Heart left ventricle (tissue), 16 donors: ENCODE measurements around the gene PTPRD. TPM values are rescaled to one million over a fixed set of nuclear protein-coding genes. Genes with fewer than 3 reads are reported as not detected.

Experiments used
- ATAC-seq, 4 donors: fragments of 200-7000 bp; cut with Tn5 transposase; one replicate each; pipeline ENCODE4 v1.9.1; 2020 to 2022; ENCODE audit warnings: moderate library complexity in 4 of 4, mild to moderate bottlenecking in 3 of 4, moderate number of reproducible peaks in 1 of 4
- DNase-seq, 5 donors: peaks; one replicate each; pipeline ENCODE4 v3.0.0-alpha.2; 2020
- H3K27ac ChIP-seq, 12 donors: fragments of 200-600 bp; sonication (generic) in 4 of 12; one replicate each; pipeline versions ENCODE4 v1.5.0 to v1.8.0; 2016 to 2022; ENCODE audit warnings: mild to moderate bottlenecking in 2 of 12
- H3K27me3 ChIP-seq, 9 donors: fragments of 200-600 bp; sonication (generic) in 2 of 9; one replicate each; pipeline versions ENCODE4 v1.5.1 to v1.8.0; 2016 to 2022; ENCODE audit warnings: mild to moderate bottlenecking in 3 of 9
- H3K36me3 ChIP-seq, 9 donors: fragments of 200-600 bp; sonication (generic) in 2 of 9; one replicate each; pipeline versions ENCODE4 v1.5.0 to v1.8.0; 2018 to 2022; ENCODE audit warnings: mild to moderate bottlenecking in 2 of 9
- H3K4me1 ChIP-seq, 12 donors: fragments of 200-600 bp; sonication (generic) in 4 of 12; one replicate each; pipeline versions ENCODE4 v1.5.0 to v1.8.0; 2016 to 2022; ENCODE audit warnings: mild to moderate bottlenecking in 3 of 12
- H3K4me3 ChIP-seq, 12 donors: fragments of 200-600 bp; sonication (generic) in 4 of 12; one replicate each; pipeline versions ENCODE4 v1.5.0 to v1.8.0; 2017 to 2022; ENCODE audit warnings: mild to moderate bottlenecking in 9 of 12, moderate library complexity in 4 of 12
- H3K9me3 ChIP-seq, 12 donors: fragments of 200-600 bp; sonication (generic) in 4 of 12; one replicate each; pipeline versions ENCODE4 v1.5.0 to v1.8.0; 2016 to 2022; ENCODE audit warnings: mild to moderate bottlenecking in 1 of 12
- CTCF ChIP-seq, 12 donors: fragments of 200-600 bp; sonication (generic) in 4 of 12; IDR thresholded peaks; one replicate each; pipeline versions ENCODE4 v1.5.0 to v1.8.0; 2018 to 2022; ENCODE audit warnings: antibody characterized with exemption in 12 of 12, mild to moderate bottlenecking in 5 of 12
- POLR2A ChIP-seq, 2 donors: fragments of 450-650 bp; IDR thresholded peaks; one replicate each; pipeline ENCODE4 v1.6.1; 2017; ENCODE audit warnings: antibody characterized with exemption in 2 of 2, mild to moderate bottlenecking in 2 of 2, moderate library complexity in 2 of 2
- WGBS, 4 donors: extraction: QIAGEN DNeasy Blood & Tissue Kit in 2 of 4; methylation state at CpG; one replicate each; pipeline versions ENCODE4 v1.1.5 to v1.1.7; 2013 to 2018; 5-methylcytosine and 5-hydroxymethylcytosine counted together
- intact Hi-C, 10 donors: fragments of 100-400 bp; cut with DNase I; formaldehyde crosslinking; loops; one replicate each; pipeline versions ENCODE4 v1.11.1 to v1.14.2; 2022
- polyA plus RNA-seq, 2 donors: library from polyadenylated mRNA; stranded (reverse); fragments of 200-250 nt; gene quantifications; one replicate each; pipeline ENCODE4 v1.2.3, GENCODE V29; 2013
- total RNA-seq, 9 donors: library from RNA; depleted of rRNA in 2 of 9; stranded (reverse); fragments of >200 nt in 2 of 9; fragmentation: NEBNext Ultra II Directional in 3 of 9; extraction: Animal tissue kit (Norgen Biotek cat#: 25700) in 3 of 9; gene quantifications; one replicate each; pipeline versions ENCODE4 v1.1.0 to v1.2.4, GENCODE V29; 2016 to 2023
- donor health status: ischemic (EF 13 %, LVEDD 7.1; RV severe dilation, severe dysfunction).
- donor health status: healthy with polysubstance abuse.
- donor health status: DM: no; HTN: yes; CAD: no.
- donor health status: DM: no; HTN: no; CAD: no.
- donor health status: ischemic (EF 25% LVEDD 6.9; RV normal size, moderate dysfunction).
- donor health status: ischemic (EF 25% LVEDD 5.7; RV mildly dilated, moderate dysfunction).
- donor health status: healthy.
- donor health status: DM: yes; HTN: yes; CAD: no.
- donor health status: ischemic (EF 35%, LVEDD 5.7; RV mildly dilated, moderate dysfunction).
- donor health status: nonischemic (EF 11% LVEDD 7.7; RV severe dilation, severe dysfunction).
- donor health status: DM: yes; HTN: yes; CAD: no.
- donor health status: PGD.
- donor health status: ischemic (EF 29% LVEDD 5.4; RV normal size, mild dysfunction).
- donor health status: nonischemic (EF 23%, LVEDD 6.1; RV moderate dilation, normal function).

PTPRD gene
- total and polyA plus RNA-seq, 11 donors, result 1.4 to 25.3 (median 15.1) TPM

GRCh38 chr9:10447036-10447435, 165.8 kb downstream of the PTPRD start:
- Histone ChIP-seq H3K4me1 (no peaks in the 10 kb centered on the region), H3K27me3 (no peaks in the 10 kb centered on the region), H3K36me3 (no peaks in the 10 kb centered on the region), H3K27ac (no peak overlapping the region), H3K4me3 (no peak overlapping the region), H3K9me3 (peaks cover 0 to 7% (median 0%) of the 10 kb centered on the region in 12 donors)
- intact Hi-C loops, result no loop called here
- no peak for DNase-seq
- WGBS, 4 donors, result 61 to 73% (median 68%) methylated on average over 3 of the region's 3 CpGs
- TF ChIP-seq POLR2A (IDR thresholded peaks at IDR 0.05) (no peak), CTCF (IDR thresholded peaks at IDR 0.05) (no peak)
- no peak for ATAC-seq

- ATAC-seq (no peak), DNase-seq (no peak)
- TF ChIP-seq CTCF (IDR thresholded peaks at IDR 0.05) (no peak), POLR2A (IDR thresholded peaks at IDR 0.05) (no peak)
These were observed 169.0 kb downstream of the PTPRD start for GRCh38 chr9:10443868-10444204.

GRCh38 chr9:10443181-10443867, 169.5 kb downstream of the PTPRD start:
- WGBS, 4 donors, result 78 to 87% (median 82%) methylated on average over 4 of the region's 4 CpGs

More at GRCh38 chr9:10443868-10444204, 169.0 kb downstream of the PTPRD start:
- Histone ChIP-seq H3K36me3 (no peaks in the 10 kb centered on the region), H3K4me1 (no peaks in the 10 kb centered on the region), H3K4me3 (no peak overlapping the region), H3K9me3 (peaks cover 0 to 7% (median 0%) of the 10 kb centered on the region in 12 donors), H3K27me3 (no peaks in the 10 kb centered on the region), H3K27ac (no peak overlapping the region)
- intact Hi-C loops, result loop anchor here in 1 of 10 donors (2.0 kb wide), 1 partner anchor 25 kb away; no protein-coding TSS in a partner anchor

GRCh38 chr9:10438955-10439354, 173.8 kb downstream of the PTPRD start:
- Histone ChIP-seq H3K27me3 (no peaks in the 10 kb centered on the region), H3K4me1 (no peaks in the 10 kb centered on the region), H3K36me3 (no peaks in the 10 kb centered on the region), H3K4me3 (no peak overlapping the region), H3K9me3 (no peaks in the 10 kb centered on the region), H3K27ac (no peak overlapping the region)
- no peak for DNase-seq
- WGBS, 4 donors, result 60 to 71% (median 66%) methylated on average over 7 of the region's 7 CpGs
- TF ChIP-seq POLR2A (IDR thresholded peaks at IDR 0.05), result no peak
- no peak for TF ChIP-seq CTCF (IDR thresholded peaks at IDR 0.05)
- no peak for ATAC-seq
- intact Hi-C loops, result no loop called here

More at GRCh38 chr9:10443181-10443867, 169.5 kb downstream of the PTPRD start:
- Histone ChIP-seq H3K36me3 (no peaks in the 10 kb centered on the region), H3K9me3 (peaks cover 0 to 6% (median 0%) of the 10 kb centered on the region in 12 donors), H3K27me3 (no peaks in the 10 kb centered on the region), H3K4me1 (no peaks in the 10 kb centered on the region), H3K27ac (no peak overlapping the region), H3K4me3 (no peak overlapping the region)
- ATAC-seq, result no peak
- no peak for TF ChIP-seq POLR2A (IDR thresholded peaks at IDR 0.05)
- TF ChIP-seq CTCF (IDR thresholded peaks at IDR 0.05), result no peak
- intact Hi-C loops, result no loop called here
- DNase-seq, result no peak
